Measurements from ENCODE around the gene RPS3A. TPM values are rescaled to one million over a fixed set of nuclear protein-coding genes. Genes with fewer than 3 reads are reported as not detected.

The RPS3A gene
- total RNA-seq, 2 experiments from 2014 or later: 2,077 to 2,995 TPM

DNA sequence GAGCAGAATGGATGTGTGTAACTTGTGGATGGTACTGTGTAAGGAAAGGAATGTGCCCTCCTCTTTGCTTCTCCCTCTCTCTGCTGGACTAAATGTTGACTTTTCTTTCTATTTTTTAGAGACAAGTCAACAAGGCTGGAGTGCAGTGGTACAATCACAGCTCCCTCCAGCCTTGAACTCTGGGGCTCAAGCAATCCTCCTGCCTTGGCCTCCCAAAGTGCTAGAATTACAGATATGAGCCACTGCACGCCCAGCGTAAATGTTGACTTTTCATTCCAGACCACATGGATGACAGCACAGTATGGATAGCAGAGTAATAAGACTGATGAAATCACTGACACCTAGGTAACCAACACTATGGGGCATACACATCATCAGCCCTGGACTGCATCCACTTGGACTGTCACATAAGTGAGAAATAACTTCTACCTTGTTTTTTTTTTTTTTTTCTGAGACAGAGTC, 5.1 kb upstream of the RPS3A start:
- no peaks in the 10 kb centered on the region for H3K27me3 Mint-ChIP-seq
- intact Hi-C loops (cut with DNase I, micrococcal nuclease): loop anchor here in 1 of 2 experiments (10.0 kb wide), 1 partner anchor 1440 kb away; the partner anchor contains the start of gene FBXW7
- H3K4me3 Mint-ChIP-seq: no peak overlapping the region
- H3K9me3 Mint-ChIP-seq (ENCODE audit: low read depth): no peaks in the 10 kb centered on the region
- H3K36me3 Mint-ChIP-seq (ENCODE audit: low read depth): no peaks in the 10 kb centered on the region
- POLR2A ChIA-PET: interaction anchor here (0.6 kb wide), 1 partner anchor 65 kb away, joined by 3 read pairs; no protein-coding TSS in a partner anchor
- CTCF ChIA-PET: no interaction called here
- ATAC-seq (no peak), DNase-seq (no peak)
- no peak overlapping the region for H3K27ac Mint-ChIP-seq
- H3K4me1 Mint-ChIP-seq: peaks cover 26% of the 10 kb centered on the region

DNA sequence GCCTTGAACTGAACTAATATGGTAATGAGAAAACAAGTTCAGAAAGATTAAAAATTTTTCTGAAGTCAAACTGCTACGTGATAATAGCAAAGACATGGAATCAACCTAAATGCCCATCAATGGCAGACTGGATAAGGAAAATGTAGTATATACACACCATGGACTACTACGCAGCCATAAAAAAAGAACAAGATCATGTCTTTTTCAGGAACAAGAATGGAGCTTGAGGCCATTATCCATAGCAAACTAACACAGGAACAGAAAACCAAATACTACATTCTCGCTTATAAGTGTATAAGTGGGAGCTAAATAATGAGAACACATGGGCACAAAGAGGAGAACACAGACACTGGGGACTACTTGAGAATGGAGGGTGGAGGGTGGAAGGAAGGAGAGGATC, 4.3 kb upstream of the RPS3A start:
- ChIA-PET POLR2A (no interaction called here), CTCF (no interaction called here)
- peaks cover 26% of the 10 kb centered on the region for H3K4me1 Mint-ChIP-seq
- no peak for ATAC-seq
- peaks cover 8% of the 10 kb centered on the region for H3K36me3 Mint-ChIP-seq (ENCODE audit: low read depth)
- peak overlapping the region; percentile 4 for H3K27ac Mint-ChIP-seq
- H3K27me3 Mint-ChIP-seq: no peaks in the 10 kb centered on the region
- intact Hi-C loops (cut with DNase I, micrococcal nuclease): loop anchor here (5.0 to 10.0 kb wide), 3 partner anchors 208 to 1440 kb away; partner anchors contain the start of gene FBXW7 (in 1 of the 2)
- no peak overlapping the region for H3K4me3 Mint-ChIP-seq
- H3K9me3 Mint-ChIP-seq (ENCODE audit: low read depth): no peaks in the 10 kb centered on the region
- DNase-seq: no peak

DNA sequence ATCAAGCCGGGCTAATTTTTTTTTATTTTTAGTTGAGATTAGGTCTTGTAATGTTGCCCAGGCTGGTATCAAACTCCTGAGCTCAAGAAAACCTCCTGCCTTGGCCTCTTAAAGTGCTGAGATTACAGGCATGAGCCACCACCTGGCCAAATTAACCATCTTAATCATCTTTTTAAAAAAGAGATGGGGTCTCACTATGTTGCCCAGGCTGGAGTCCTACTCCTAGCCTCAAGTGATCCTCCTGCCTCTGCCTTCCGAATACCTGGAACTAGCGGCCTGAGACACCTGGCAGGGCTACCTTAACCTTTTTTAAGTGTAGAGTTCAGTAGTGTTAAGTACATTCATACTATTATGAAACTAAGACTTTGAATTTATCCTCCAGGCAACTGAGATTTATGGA, 1.7 kb upstream of the RPS3A start:
- H3K27me3 Mint-ChIP-seq: no peaks in the 10 kb centered on the region
- CTCF ChIA-PET: interaction anchor here (0.8 to 1.7 kb wide), 2 partner anchors 17 to 150 kb away, joined by 3 to 6 read pairs; no protein-coding TSS in a partner anchor

DNA sequence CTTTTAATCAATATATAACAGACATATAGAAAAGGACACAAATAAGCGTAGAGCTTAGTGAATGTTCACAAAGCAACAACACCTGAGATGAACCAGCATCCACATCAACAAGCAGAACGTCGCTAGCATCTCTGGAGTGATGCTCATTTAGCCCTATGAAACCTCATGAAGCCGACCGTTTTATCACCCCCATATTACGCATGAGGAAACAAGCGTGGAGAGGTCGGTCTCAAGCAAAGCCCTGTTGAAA, 524 bp upstream of the RPS3A start:
- peak overlapping the region; percentile 89 for H3K4me3 Mint-ChIP-seq
- ChIA-PET CTCF (interaction anchor here (0.6 to 1.7 kb wide), 7 partner anchors 67 to 178 kb away, joined by 3 to 6 read pairs (median 3); no protein-coding TSS in a partner anchor), POLR2A (interaction anchor here (0.6 to 1.2 kb wide), 7 partner anchors 9 to 1616 kb away, joined by 3 to 8 read pairs (median 3); no protein-coding TSS in a partner anchor)
- H3K36me3 Mint-ChIP-seq (ENCODE audit: low read depth): peaks cover 43% of the 10 kb centered on the region
- no peaks in the 10 kb centered on the region for H3K9me3 Mint-ChIP-seq (ENCODE audit: low read depth)
- H3K4me1 Mint-ChIP-seq: peaks cover 40% of the 10 kb centered on the region
- ATAC-seq: peak; percentile 82
- H3K27ac Mint-ChIP-seq: peak overlapping the region; percentile 100
- no peak for DNase-seq
- no peaks in the 10 kb centered on the region for H3K27me3 Mint-ChIP-seq
- intact Hi-C loops (cut with DNase I, micrococcal nuclease): loop anchor here (1.0 to 10.0 kb wide), 8 partner anchors 67 to 1437 kb away; partner anchors contain the start of genes FBXW7 (in 2 of the 2), LRBA (in 2 of the 2) and GATB (in 1 of the 2)

More for the DNA sequence above, 1.7 kb upstream of the RPS3A start:
- Mint-ChIP-seq H3K9me3 (ENCODE audit: low read depth) (no peaks in the 10 kb centered on the region), H3K27ac (peak overlapping the region; percentile 100), H3K4me1 (peaks cover 36% of the 10 kb centered on the region), H3K4me3 (peak overlapping the region; percentile 89), H3K36me3 (ENCODE audit: low read depth) (peaks cover 34% of the 10 kb centered on the region)
- intact Hi-C loops (cut with DNase I, micrococcal nuclease): loop anchor here (5.0 to 10.0 kb wide), 3 partner anchors 210 to 1437 kb away; partner anchors contain the start of gene FBXW7 (in 1 of the 2)
- POLR2A ChIA-PET: interaction anchor here (0.6 kb wide), 1 partner anchor 158 kb away, joined by 10 read pairs; no protein-coding TSS in a partner anchor
- no peak for ATAC-seq
- DNase-seq: no peak

DNA sequence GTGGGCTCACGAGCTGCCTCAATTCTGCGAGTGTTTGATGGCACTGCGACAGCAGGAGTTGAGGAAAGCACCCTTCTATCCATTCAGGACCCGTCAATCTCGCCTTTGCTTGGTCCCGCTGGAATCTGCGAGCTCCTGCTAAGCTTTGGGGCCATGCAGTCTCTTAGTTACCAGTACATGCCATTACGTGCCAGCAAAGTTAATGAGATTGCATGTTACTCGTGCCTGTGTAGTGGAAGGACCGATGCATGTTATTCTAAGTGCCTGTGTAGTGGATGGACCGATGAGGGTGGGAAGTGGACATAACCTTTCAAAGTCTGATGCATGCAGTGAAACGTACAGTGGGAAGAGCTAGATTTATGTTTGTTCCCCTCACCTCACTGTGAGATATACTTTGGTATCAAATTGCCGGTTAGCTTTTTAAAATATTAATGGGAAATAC, 569 bp downstream of the RPS3A start:
- no peak for DNase-seq
- Mint-ChIP-seq H3K36me3 (ENCODE audit: low read depth) (peaks cover 50% of the 10 kb centered on the region), H3K9me3 (ENCODE audit: low read depth) (no peaks in the 10 kb centered on the region), H3K27ac (peak overlapping the region; percentile 100), H3K27me3 (no peaks in the 10 kb centered on the region), H3K4me1 (peaks cover 47% of the 10 kb centered on the region), H3K4me3 (peak overlapping the region; percentile 89)
- ChIA-PET CTCF (interaction anchor here (0.6 to 1.3 kb wide), 5 partner anchors 15 to 265 kb away, joined by 3 to 6 read pairs (median 3); no protein-coding TSS in a partner anchor), POLR2A (interaction anchor here (0.6 to 1.5 kb wide), 6 partner anchors 13 to 166 kb away, joined by 3 to 8 read pairs (median 3); no protein-coding TSS in a partner anchor)
- ATAC-seq: no peak
- intact Hi-C loops (cut with DNase I, micrococcal nuclease): loop anchor here (1.0 to 10.0 kb wide), 8 partner anchors 68 to 1436 kb away; partner anchors contain the start of genes FBXW7 (in 2 of the 2), LRBA (in 2 of the 2) and GATB (in 1 of the 2)

DNA sequence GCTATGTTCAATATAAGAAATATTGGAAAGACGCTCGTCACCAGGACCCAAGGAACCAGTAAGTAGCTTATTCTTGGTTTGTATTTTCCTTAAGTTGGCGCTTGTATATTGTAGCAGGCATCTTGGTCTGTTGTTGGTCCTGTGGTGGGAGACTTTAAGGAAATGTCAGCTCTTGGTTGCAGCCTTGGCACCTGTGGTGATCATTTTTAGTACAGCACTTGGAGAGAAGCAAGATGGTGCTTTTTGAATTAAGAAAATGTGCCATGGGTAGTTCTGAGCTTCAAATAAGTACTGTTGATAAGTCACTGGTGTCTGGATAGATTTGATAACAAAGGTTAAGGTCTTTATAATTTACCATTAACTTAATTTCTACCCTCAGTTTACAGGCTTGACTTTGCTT, 1.1 kb downstream of the RPS3A start:
- ATAC-seq: no peak
- H3K9me3 Mint-ChIP-seq (ENCODE audit: low read depth): no peaks in the 10 kb centered on the region
- no peak for DNase-seq
- no peaks in the 10 kb centered on the region for H3K27me3 Mint-ChIP-seq
- H3K36me3 Mint-ChIP-seq (ENCODE audit: low read depth): peaks cover 51% of the 10 kb centered on the region
- H3K27ac Mint-ChIP-seq: peak overlapping the region; percentile 100
- ChIA-PET POLR2A (interaction anchor here (0.6 to 1.5 kb wide), 5 partner anchors 13 to 166 kb away, joined by 3 to 8 read pairs (median 3); no protein-coding TSS in a partner anchor), CTCF (interaction anchor here (0.6 to 1.3 kb wide), 4 partner anchors 14 to 265 kb away, joined by 3 to 6 read pairs (median 3); no protein-coding TSS in a partner anchor)
- intact Hi-C loops (cut with DNase I, micrococcal nuclease): no loop called here
- peak overlapping the region; percentile 89 for H3K4me3 Mint-ChIP-seq
- peaks cover 45% of the 10 kb centered on the region for H3K4me1 Mint-ChIP-seq

DNA sequence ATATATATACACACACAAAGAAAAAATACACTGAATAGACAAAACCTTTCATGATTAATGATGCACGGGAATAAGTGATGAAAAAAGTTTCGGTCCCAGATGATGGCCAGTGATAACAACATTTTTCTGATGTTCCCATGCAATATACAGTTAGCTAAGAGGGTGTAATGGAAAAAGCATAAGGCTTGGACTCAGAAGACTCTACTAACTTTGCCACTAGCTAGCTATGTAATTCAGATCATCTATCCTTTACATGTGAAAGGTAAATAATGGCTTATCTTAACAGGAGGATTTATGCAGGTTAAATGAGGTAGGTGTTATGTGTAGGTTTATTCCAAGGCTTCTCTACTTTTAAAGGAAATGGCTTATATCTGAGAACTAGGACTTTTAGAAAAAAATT, 4.3 kb downstream of the RPS3A start:
- no peaks in the 10 kb centered on the region for H3K9me3 Mint-ChIP-seq (ENCODE audit: low read depth)
- DNase-seq (no peak), ATAC-seq (no peak)
- H3K27ac Mint-ChIP-seq: peak overlapping the region; percentile 58
- POLR2A ChIA-PET: interaction anchor here (3.4 kb wide), 1 partner anchor 10 kb away, joined by 15 read pairs; no protein-coding TSS in a partner anchor
- no peak overlapping the region for H3K4me3 Mint-ChIP-seq
- H3K27me3 Mint-ChIP-seq: no peaks in the 10 kb centered on the region
- CTCF ChIA-PET: no interaction called here
- intact Hi-C loops (cut with DNase I, micrococcal nuclease): no loop called here
- H3K4me1 Mint-ChIP-seq: peaks cover 26% of the 10 kb centered on the region
- H3K36me3 Mint-ChIP-seq (ENCODE audit: low read depth): peaks cover 79% of the 10 kb centered on the region

DNA sequence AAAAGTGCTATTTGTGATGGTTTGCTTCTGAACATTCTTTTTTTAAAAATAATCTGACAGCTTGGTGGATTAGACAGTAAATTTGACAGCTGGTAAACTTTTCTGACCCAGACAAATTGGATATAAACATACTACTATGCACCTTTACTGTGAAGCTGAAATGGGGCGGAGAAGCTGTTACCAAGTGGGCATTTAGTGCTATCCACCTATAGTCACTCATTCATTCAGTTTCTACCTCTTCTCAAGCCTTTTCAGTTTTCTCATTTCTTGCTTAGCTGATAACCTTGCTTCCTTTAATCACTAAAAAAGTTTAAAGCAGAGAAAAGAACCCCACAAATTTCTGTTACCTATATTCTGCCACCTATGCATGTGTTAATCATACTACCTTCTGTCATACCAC, 5.2 kb downstream of the RPS3A start:
- Mint-ChIP-seq H3K9me3 (ENCODE audit: low read depth) (no peaks in the 10 kb centered on the region), H3K36me3 (ENCODE audit: low read depth) (peaks cover 77% of the 10 kb centered on the region), H3K27me3 (no peaks in the 10 kb centered on the region), H3K4me1 (peaks cover 25% of the 10 kb centered on the region), H3K27ac (no peak overlapping the region), H3K4me3 (no peak overlapping the region)
- no peak for ATAC-seq
- no peak for DNase-seq
- intact Hi-C loops (cut with DNase I, micrococcal nuclease): no loop called here
- ChIA-PET POLR2A (interaction anchor here (1.0 to 3.4 kb wide), 2 partner anchors 9 to 13 kb away, joined by 4 to 15 read pairs; no protein-coding TSS in a partner anchor), CTCF (no interaction called here)

DNA sequence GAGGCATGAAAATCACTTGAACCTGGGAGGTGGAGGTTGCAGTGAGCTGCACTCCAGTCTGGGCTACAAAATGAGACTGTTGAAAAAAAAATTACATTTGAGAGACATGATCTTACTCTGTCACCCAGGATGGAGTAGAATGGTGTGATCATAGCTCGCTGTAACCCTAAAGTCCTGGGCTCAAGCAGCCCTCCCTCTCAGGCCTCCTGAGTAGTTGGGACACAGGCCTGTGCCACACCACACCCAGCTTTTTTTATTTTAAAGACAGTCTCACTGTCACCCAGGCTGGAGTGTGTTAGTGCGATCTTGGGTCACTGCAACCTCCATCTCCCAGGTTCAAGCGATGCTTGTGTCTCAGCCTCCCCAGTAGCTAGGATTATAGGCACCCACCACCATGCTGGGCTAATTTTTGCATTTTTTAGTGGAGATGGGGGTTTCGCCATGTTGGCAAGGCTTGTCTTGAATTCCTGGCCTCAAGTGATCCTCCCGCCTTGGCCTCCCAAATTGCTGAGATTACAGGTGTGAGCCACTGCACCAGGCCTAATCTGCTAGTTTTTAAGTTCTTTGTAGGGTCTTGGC, 6.1 kb downstream of the RPS3A start:
- H3K4me1 Mint-ChIP-seq: peaks cover 25% of the 10 kb centered on the region
- ATAC-seq (no peak), DNase-seq (no peak)
- no peak overlapping the region for H3K4me3 Mint-ChIP-seq
- POLR2A ChIA-PET: interaction anchor here (3.4 kb wide), 1 partner anchor 8 kb away, joined by 15 read pairs; no protein-coding TSS in a partner anchor
- intact Hi-C loops (cut with DNase I, micrococcal nuclease): no loop called here
- CTCF ChIA-PET: no interaction called here
- no peaks in the 10 kb centered on the region for H3K9me3 Mint-ChIP-seq (ENCODE audit: low read depth)
- H3K27ac Mint-ChIP-seq: no peak overlapping the region
- H3K36me3 Mint-ChIP-seq (ENCODE audit: low read depth): peaks cover 67% of the 10 kb centered on the region
- no peaks in the 10 kb centered on the region for H3K27me3 Mint-ChIP-seq

DNA sequence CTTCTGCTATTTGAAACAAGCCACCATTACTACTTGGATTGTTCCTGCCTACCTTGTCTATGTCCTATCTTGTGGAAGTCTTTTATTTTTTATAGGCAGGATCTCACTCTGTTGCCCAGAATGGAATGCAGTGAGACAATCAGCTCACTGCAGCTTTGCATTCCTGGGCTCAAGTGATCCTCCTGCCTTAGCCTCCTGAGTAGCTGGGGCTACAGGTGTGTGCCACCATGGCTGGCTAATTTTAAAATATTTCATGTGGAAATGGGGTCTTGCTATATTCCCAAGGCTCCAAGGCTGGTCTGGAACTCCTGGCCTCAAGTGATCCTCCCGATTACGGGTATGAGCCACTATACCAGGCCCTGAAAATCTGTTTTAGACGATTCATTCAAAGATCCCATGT, 7.6 kb downstream of the RPS3A start:
- Mint-ChIP-seq H3K4me1 (peaks cover 22% of the 10 kb centered on the region), H3K27ac (no peak overlapping the region), H3K9me3 (ENCODE audit: low read depth) (no peaks in the 10 kb centered on the region), H3K27me3 (no peaks in the 10 kb centered on the region), H3K36me3 (ENCODE audit: low read depth) (peaks cover 52% of the 10 kb centered on the region), H3K4me3 (no peak overlapping the region)
- intact Hi-C loops (cut with DNase I, micrococcal nuclease): no loop called here
- CTCF ChIA-PET: no interaction called here
- POLR2A ChIA-PET: no interaction called here
- no peak for ATAC-seq
- DNase-seq: no peak

DNA sequence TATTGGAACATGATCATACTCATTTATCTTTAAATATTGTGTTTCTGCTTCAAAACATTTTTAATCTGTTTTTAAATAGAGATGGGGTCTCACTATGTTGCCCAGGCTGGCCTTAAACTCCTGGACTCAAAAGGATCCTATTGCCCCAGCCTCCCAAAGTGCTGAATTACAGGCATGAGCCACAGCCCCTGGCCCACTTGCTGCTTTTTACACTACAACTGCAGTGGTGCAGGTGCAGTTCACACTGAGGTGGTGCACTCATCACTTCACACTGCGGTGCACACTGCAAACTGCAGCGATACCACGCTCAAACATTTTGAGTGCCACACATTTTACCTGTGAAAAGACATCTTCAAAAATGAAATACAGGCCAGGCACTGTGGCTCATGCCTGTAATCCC, 10.8 kb downstream of the RPS3A start:
- Mint-ChIP-seq H3K27me3 (no peaks in the 10 kb centered on the region), H3K4me1 (peaks cover 3% of the 10 kb centered on the region), H3K9me3 (ENCODE audit: low read depth) (no peaks in the 10 kb centered on the region), H3K36me3 (ENCODE audit: low read depth) (peaks cover 30% of the 10 kb centered on the region), H3K4me3 (no peak overlapping the region), H3K27ac (no peak overlapping the region)
- POLR2A ChIA-PET: no interaction called here
- CTCF ChIA-PET: no interaction called here
- no peak for ATAC-seq
- DNase-seq: no peak
- intact Hi-C loops (cut with DNase I, micrococcal nuclease): no loop called here

Measured in activated CD4-positive, alpha-beta T cell treated with anti-CD3 and anti-CD28 coated beads for 36 hours (primary cell).